Left hindlimb (tissue), 1 donor: ENCODE results near the gene C2orf72.
"Not testable (repeated sequence)": the region's sequence is repeated elsewhere in the genome, so short reads cannot be mapped to it uniquely, and the experiment has no call there.

ENCODE experiments used
- DNase-seq: peaks from one replicate; pipeline ENCODE4 v3.0.0-alpha.2; 2018

Gene C2orf72

DNA sequence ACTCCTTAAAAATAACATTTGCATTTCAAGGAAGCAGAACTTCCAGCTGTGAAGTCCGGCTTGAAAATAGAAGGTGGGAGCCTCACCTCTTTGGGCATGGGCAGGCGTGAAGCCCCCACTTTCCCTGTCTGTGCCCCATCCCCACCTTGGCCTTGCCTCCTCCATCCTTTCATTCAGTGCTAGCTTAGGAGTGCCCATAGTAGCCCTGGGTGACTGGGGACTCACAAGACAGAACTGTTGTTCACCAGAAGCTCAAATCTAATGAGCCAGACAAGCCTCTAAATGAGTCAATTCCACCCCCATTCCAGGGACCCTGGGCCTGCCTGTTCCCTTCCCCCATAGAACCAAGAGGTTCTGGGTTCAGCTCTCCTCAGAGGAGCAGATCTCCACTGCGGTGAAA, 21.4 kb upstream of the C2orf72 start:
- DNase-seq: no peak

DNA sequence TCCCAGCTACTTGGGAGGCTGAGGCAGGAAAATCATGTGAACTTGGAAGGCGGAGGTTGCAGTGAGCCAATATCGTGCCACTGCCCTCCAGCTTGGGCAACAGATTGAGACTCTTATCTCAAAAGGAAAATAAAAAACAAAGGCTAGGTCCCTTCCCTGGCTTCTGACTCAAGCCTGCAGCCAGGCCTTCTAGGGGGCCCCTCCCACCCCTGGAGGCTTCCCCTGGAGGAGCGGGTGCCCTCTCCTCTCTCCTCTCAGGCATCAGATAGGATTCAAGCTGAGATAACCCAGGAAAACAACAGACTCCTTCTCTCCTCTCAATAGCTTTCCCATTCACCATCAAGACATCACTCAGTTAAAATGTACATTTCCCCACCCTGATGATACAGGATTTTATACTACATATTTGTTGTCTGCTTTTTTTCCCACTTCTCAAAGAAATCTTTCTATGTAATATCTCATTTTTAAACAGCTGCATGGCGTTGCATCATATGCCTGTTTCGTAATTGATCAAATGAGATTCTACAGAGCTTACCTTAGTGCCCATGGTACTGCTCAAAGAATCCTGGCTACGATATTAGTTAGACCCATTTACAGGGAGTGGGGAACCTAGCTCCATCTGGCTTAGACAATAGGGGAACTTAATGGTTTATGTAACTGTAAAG, 20.6 kb upstream of the C2orf72 start:
- DNase-seq: no peak

DNA sequence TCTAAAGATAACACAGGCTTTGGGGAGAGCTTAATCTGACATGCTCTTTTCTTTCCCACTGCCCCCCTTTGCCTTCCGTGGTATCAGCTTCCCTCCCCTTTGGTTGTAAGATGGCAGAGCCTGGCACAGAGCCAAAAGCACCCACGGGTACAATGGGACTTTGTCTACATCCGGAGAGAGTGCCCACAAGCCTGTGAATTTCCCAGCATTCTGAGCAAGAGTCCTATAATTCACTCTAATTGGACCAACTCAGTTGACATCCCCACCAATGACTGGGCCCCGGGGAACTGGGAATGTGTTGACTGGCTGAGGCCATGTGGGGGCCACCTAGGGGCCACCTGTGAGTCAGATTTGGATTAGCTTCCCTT, 20.1 kb upstream of the C2orf72 start:
- DNase-seq: no peak

DNA sequence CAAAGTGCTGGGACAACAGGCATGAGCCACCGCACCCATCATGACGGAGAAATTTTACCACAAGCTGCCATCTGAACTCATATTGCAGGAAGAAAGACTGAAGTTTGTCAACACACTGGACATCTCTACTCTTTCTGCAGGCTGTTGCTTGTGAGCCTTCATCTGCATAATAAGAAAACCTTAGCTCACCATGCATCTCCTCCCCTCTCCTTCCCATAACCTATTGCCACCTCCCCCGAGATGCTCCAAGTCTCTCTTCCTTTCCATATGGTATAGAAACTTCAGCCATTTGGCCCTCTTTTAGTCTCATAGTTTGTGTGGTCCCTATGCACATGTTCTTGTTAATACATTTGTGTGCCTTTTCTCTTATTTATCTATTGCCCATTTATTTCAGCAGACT, 19.1 kb upstream of the C2orf72 start:
- no peak for DNase-seq

DNA sequence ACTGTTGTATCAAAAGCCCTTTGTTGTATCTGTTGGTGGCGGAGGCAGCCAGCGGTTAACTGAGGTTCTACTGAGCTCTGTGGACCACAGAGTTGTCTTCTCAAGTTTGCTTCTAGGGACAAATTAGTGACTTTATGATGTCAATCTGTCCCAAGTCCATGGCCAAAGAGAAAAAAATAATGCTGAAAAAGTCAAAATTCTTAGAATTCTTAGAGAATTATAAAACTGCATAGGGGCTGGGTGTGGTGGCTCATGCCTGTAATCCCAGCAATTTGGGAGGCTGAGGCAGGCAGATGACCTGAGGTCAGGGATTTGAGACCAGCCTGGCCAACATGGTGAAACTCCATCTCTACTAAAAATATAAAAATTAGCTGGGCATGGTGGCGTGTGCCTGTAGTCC, 12.3 kb upstream of the C2orf72 start:
- not testable (repeated sequence) for DNase-seq

DNA sequence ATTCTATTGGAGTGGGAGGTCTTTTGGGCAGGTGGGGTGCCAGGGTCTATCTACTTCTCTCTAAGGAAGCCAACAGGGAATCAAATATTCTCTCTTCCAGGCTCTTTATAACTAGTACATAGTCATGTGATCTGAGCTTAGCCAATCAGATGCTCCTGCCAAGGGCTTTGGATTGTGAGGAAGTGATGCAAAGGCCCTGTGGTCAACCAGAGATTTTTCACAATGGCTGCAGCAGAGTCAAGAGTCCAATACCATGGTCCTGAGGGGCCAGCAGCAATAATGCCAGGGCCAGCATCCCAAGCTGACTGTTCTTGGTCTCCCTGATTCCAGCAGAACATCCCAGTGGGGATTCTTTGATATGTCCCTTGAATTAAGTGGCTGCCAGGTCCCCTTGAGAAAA, 8.4 kb upstream of the C2orf72 start:
- DNase-seq: no peak

DNA sequence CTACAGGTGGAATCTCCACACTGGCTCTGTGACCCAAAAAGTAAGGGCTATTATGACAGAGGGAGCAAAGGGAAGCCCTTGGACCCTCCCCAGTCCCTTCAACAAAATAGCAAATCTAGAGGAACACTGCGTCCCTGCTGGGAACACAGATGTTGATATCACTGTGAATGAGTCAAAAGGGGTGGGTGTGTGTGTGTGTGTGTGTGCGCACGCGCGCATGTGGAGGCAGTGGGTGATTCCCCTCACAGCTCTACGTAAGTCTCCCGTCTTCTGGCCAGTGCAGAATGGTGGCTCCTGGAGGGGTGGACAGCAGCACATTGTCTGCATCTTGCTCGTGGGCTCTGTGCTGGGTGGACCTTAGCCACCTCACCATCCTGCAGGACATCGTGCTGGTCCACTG, 7.8 kb upstream of the C2orf72 start:
- DNase-seq: no peak

DNA sequence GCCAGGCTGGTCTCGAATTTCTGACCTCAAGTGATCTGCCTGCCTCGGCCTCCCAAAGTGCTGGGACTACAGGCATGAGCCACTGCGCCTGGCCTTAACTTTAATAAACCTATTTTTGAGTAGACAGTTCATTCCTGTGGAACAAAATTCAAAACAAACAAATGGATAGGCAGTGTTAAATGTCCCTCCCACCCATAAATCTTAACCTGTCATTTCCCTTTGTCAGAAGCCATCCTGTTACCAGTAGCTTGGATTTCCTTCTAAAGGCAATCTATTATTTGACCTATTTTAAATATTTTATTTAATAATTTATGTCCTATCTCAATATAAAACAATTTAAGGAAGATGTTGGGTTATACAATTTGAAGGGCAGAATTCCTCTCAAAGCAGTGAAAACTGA, 6.6 kb upstream of the C2orf72 start:
- no peak for DNase-seq

DNA sequence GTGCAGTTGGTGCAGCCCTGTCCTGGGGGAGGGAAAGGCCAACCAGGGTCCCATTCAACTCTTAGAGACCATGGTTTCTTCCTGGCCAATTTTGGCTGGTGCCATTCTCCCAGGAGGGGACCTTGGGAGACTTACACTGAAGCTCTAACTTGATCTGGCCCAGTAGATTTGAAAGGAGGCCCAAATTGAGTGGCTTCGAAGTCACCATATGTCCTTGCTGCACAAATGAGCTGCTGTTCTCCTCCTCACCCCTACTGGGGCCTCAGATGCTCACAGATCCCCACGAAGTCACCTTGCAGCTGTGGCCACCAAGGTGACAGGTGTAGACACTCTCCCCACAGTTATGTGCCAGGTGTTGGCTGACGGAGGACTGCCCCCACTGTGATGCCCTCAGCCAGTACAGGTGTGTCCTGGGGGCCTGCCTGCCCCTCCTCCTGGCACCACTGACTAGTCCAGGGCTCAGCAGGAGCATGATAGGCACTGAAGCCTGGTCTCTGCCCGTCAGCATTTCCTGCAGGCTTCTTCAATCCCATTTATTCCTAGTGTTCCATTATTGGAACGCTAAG, 4.7 kb upstream of the C2orf72 start:
- DNase-seq: no peak

DNA sequence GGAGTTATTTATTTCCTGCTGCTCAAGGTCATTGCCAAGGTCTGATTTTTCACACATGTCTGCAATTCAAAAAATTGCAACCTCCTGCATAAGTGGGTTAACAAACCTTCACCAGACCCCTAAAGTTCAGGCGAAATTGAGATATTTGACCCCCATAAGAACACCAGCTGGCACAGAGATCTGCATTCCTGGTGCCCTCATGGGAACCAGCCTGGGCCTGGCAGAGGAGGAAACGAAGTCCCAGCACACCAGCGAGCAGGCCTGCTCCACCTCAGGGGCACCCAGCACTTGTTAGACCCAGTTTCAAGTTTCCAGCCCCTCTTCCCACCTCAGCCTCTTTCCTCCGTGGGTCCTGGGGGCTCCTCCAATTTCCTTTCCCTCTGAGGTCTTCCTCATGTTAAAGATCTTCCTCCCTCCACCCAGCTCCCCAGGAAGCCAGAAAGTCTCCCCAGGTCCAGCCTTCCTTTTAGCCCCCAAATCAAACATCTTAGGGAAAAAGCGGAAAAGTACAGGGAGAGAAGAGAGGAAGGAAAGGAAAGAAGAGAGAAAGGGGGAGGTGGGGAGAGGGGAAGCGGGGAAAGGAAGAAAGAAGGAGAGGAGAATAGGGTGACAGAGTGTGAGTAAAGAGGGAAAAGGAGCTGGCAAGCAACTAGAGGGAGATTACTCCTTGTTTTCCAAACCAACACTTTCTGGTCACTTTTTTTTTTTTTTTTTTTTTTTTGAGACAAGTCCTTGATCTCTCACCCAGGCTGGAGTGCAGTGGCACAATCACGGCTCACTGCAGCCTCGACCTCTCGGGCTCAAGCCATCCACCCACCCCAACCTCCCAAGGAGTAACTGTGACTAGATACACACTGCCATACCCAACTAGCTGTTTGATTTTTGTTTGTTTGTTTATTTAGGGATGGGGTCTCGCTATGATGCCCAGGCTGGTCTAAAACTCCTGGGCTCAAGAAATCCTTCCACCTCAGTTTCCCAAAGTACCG, 3.9 kb upstream of the C2orf72 start:
- DNase-seq: no peak

DNA sequence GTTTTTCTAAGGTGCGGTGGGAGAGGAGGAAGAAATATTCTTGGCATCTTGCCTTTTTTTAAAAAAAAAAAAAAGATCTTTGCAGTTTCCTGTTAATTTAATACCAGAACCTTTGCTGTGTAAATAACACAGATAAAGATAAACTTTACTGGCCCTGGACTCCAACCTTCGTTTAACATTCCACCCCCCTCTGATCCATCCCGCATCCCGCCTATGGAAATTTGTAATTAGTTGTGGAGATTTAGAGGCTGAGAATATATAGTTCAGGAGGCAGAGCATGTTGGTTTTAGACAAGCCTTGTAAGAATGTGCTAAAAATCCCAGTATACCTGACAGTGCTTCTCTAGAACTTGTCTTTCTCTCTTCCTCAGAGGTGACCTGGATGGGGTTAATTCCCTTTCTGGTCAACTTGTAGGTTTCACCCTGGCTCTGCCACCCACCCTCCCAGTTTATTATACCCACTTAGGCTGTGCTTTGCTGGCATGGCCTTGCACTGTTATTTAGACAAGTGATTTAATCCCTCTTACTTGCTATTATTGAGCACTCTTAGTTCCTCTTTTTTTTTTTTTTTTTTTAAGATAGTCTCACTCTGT, 2.9 kb upstream of the C2orf72 start:
- no peak for DNase-seq

DNA sequence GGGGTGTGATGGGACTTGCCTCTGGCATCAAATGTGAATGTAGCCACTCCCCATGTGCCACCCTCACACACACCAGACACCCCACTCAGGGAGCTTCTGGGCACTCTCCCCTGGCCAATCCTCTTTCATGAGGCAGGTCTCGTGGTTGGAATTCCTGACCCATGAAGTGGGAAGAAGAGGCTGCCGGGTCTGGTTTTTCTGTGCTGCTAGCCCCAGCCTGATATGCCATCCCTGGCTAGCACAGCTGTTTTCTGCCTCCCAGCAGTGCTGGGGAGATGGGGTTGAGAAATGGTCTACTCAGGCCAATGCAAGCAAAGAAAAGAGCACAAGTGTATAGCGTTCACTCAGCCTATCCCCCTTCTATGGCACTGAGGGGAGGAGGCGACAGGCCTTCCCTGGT, 1.2 kb upstream of the C2orf72 start:
- DNase-seq: no peak

DNA sequence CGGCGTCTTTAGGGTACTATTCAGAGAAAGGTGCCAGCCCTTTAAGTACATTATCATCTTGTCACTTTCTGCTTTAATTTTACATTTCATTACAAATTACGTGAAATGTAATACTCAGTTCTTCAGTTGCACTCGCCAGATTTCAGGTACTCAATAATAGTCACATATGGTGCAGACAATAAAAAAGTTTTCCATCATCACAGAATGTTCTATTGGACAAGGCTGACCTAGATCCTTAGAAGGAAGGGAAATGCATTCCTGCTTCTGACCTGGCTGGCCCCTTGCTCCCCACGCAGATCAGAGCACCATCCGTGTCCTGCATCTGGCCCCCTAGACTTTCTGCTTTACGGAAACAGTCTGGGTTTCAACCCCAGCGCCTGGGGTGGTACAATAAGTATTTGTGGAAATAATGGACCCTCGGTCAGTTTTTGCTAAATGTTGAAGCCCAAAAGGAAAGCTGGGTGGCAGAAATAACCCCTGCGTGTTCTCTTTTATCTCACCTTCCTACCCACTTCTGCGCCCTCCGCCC, 681 bp upstream of the C2orf72 start:
- DNase-seq: no peak

DNA sequence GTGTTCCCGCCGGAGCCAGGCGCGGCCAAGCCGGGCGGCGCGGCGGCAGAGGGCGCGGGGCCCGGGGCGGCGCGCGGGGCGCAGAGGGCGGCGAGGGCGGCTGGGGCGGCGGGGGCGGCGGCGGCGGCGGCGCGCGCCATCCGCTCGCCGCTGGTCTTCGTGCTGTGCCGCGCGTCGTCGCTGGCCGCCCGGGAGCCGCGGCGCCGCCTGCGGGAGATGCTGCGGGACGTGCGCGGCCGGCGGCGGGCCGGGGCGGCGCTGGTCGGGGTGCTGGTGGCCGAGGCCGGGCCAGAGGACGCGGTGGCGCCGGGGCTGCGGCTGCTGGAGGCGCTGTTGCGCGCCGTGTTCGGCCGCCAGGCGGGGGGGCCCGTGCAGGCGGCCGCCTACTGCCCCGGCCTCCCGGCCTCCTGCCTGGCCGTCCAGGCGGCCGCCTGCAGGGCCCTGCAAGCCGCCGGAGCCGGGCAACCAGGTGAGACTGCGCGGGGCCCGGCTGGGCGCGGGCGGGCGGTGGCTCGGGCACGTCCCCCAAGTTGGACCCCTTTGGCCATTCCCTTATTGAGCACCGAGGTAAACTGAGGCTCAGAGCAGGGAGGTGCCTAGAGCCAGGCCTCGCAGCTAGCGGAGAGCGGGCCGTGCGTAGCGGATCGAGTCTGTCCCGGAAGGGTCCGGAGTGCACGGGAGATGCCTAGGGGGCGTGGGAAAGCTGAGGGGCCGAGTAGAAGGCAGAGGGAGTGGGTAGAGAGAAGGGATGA, 584 bp downstream of the C2orf72 start:
- DNase-seq: no peak

DNA sequence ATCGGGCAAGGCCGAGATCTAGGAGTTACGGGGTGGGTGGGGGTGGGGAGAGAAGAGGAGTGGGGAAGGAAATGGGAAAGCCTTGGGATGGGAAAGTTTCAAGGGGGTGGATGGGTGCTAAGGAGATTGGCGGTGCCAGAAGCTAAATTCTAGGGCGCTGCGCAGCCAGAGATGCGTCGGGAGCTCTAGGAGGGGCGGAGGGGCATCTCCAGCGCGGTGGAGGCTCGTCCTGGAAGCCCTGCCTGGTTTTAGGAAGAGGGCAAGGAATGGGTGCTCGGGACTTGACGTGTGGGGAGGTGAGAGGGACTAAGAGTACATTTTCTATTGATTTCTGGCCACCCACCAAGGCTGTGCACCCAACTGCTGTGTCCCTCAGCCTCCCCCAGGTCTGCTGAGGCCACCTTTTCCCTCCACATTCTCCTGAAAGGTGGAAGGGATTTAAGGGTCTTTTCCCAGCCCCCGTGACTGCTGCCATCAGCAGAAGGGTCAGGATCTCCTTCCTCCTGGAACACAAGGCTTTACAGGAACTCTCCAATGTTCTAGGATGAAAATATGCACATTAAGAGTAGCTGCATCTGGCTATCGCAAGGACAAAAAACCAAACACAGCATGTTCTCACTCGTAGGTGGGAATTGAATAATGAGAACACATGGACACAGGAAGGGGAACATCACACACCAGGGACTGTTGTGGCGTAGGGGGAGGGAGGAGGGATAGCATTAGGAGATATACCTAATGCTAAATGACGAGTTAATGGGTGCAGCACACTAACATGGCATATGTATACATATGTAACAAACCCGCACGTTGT, 1.4 kb downstream of the C2orf72 start:
- no peak for DNase-seq

DNA sequence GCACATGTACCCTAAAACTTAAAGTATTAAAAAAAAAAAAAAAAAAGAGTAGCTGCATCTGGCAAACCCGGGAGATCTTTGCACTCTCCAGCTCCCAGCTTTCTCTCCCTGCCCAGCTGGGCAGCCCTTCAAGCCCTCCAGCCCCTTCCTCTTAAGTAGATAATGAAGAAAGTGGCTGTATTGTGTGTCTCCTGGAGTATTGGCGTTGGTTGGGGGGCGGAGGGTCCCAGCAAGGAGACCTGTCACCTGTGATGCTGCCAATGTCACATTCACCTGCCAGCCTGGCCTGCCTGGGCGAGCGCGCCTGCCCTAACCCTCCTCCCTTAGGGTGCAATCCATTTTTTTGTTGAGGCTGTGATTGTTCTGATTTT, 2.0 kb downstream of the C2orf72 start:
- DNase-seq: no peak

DNA sequence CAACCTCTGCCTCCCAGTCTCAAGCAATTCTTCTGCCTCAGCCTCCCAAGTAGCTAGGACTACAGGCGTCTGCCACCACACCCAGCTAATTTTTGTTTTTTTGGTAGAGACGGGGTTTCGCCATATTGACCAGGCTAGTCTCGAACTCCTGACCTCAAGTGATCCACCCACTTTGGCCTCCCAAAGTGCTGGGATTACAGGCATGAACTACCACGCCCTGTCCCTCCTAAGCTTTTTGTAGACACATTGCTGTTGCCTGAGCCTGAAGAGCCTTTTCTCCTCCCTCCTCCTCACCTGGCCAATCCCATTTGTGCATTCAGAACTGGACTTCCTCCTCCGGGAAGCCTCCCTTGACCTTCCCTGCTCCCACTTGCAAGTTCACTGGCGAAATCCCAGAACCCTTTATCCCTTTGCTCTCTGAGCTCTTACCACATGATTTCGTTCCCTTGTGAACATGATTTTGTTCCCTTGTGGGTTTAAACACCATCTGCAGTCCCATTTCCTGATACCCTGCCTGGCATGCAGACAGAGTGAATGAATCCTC, 2.6 kb downstream of the C2orf72 start:
- DNase-seq: no peak

DNA sequence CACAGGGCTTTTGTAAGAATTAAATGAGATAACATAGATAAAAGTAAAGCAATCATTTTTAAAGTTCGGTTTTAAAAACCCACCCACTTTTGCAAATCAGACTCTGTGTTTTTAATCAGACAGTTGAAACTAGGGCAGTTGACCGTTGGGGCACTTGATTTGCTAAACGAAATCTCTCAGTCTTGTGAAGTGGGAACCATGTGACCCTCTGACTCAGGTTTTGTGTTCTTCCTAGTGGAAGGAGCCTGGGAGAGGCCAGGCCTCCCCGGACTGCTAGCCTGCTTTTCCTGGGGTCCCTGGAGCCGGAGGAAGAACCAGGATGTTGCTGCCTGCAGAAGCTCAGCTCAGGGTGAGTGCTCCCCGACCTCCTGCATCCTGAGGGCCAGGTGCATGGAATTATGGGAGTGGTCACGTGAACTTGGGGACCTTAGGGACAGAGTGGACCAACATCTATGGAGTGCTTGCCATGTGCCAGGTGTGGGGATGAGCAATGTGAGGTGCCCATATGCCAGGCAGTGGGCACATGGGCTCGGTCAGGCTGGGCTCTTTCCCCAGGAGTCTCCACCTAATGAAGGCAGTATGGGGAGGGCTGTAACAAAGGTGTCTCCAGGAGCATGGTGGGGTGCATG, 3.9 kb downstream of the C2orf72 start:
- no peak for DNase-seq

DNA sequence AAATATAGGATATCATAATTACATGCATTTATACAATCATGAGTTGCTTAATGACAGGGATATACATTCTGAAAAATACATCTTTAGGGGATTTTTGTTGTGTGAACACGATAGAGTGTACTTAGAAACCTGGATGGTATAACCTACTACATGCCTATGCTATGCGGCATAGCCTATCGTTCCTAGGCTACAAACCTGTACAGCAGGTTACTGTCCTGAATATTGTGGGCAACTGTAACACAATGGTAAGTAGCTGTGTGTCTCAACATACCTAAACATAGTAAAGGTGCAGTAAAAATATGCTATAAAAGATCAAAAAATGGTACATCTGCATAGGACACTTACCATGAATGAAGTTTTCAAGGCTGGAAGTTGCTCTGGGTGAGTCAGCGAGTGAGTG, 6.5 kb downstream of the C2orf72 start:
- DNase-seq: no peak

DNA sequence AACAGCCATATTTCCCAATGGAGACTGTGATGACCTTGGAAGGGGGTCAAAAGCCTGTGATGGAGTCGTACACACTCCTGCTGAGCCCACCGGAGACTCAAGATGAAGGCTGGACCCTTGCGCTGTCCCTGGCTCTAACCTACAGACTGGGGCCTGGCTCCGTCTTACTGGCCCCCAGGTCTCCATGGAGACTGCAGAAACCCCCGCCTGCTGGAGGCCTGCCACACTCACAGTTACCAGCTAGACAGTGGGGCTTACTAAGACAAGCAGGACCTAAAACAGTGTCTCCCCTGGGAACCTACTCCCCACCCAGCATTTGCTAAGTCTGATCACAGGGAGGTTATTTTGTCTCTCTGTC, 9.6 kb downstream of the C2orf72 start:
- DNase-seq: no peak

DNA sequence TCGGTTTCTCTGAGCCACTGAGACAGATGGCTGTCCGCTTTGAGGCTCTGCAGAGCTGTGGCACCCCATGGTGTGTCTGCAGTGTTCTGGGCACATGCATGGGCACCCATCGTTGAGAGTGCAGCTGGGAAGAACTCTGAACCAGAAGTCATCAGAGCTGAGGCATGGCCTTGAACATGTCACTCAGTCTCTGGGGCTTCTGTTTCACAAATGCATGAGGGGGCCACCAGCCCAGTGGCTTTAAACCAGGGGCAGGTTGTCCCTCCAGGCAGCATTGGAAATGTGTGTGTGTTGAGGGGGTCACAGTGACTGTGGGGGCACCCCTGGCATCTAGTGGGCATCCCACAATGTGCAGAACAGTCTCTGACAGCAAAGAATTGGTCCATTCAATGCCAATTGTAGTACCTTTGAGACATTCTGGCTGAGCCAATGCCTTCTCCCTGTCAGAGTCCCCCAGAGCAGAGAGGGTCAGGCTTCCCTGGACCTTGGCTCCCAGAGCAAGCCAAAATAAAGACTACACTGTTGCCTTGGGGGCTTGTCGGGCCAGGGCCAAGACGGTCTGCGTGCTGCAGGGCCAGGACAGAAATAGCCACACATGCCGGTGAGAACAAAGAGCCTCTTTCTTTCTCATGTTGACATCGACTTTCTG, 10.1 kb downstream of the C2orf72 start:
- peak; percentile 46 for DNase-seq
